ENCODE measurements around the gene BMP8A.
"Not testable (repeated sequence)": the region's sequence is repeated elsewhere in the genome, so short reads cannot be mapped to it uniquely, and the experiment has no call there.

BMP8A gene

GRCh38 chr1:39481289-39481688 is 10.1 kb upstream of the BMP8A start:
- DNase-seq (ENCODE audit: low read depth in 3 of 3) = no peak

- no peak for DNase-seq (ENCODE audit: low read depth in 3 of 3)
Observed at GRCh38 chr1:39483276-39483675, 8.2 kb upstream of the BMP8A start.

GRCh38 chr1:39484564-39484963 is 6.9 kb upstream of the BMP8A start:
- DNase-seq (ENCODE audit: low read depth in 3 of 3) = no peak

GRCh38 chr1:39485046-39485803 is 6.2 kb upstream of the BMP8A start:
- no peak for DNase-seq (ENCODE audit: low read depth in 3 of 3)

GRCh38 chr1:39488012-39488545 is 3.4 kb upstream of the BMP8A start:
- DNase-seq (ENCODE audit: low read depth in 3 of 3) = no peak

GRCh38 chr1:39488793-39489566 is 2.5 kb upstream of the BMP8A start:
- no peak for DNase-seq (ENCODE audit: low read depth in 3 of 3)

GRCh38 chr1:39489567-39490239 is 1.7 kb upstream of the BMP8A start:
- no peak for DNase-seq (ENCODE audit: low read depth in 3 of 3)

GRCh38 chr1:39490596-39491145 is 765 bp upstream of the BMP8A start:
- no peak for DNase-seq (ENCODE audit: low read depth in 3 of 3)

- DNase-seq (ENCODE audit: low read depth in 3 of 3) = not testable (repeated sequence)
Observed at GRCh38 chr1:39492118-39493042, 944 bp downstream of the BMP8A start.

- not testable (repeated sequence) for DNase-seq (ENCODE audit: low read depth in 3 of 3)
Observed at GRCh38 chr1:39493043-39493810, 1.8 kb downstream of the BMP8A start.

- no peak for DNase-seq (ENCODE audit: low read depth in 3 of 3)
Observed at GRCh38 chr1:39494671-39495410, 3.4 kb downstream of the BMP8A start.

- not testable (repeated sequence) for DNase-seq (ENCODE audit: low read depth in 3 of 3)
Observed at GRCh38 chr1:39496520-39496919, 5.1 kb downstream of the BMP8A start.

- DNase-seq (ENCODE audit: low read depth in 3 of 3) = no peak
Observed at GRCh38 chr1:39497585-39497984, 6.1 kb downstream of the BMP8A start.

GRCh38 chr1:39498096-39498710 is 6.8 kb downstream of the BMP8A start:
- DNase-seq (ENCODE audit: low read depth in 3 of 3) = not testable (repeated sequence)

GRCh38 chr1:39498821-39499220 is 7.4 kb downstream of the BMP8A start:
- DNase-seq (ENCODE audit: low read depth in 3 of 3) = not testable (repeated sequence)

GRCh38 chr1:39499668-39500067 is 8.2 kb downstream of the BMP8A start:
- DNase-seq (ENCODE audit: low read depth in 3 of 3) = no peak

- no peak for DNase-seq (ENCODE audit: low read depth in 3 of 3)
Observed at GRCh38 chr1:39500862-39501389, 9.5 kb downstream of the BMP8A start.

GRCh38 chr1:39501666-39502065 is 10.2 kb downstream of the BMP8A start:
- no peak for DNase-seq (ENCODE audit: low read depth in 3 of 3)

- not testable (repeated sequence) for DNase-seq (ENCODE audit: low read depth in 3 of 3)
Observed at GRCh38 chr1:39504436-39504835, 13.0 kb downstream of the BMP8A start.
